Measurements from ENCODE around the gene COQ10A.
"Not testable (repeated sequence)": the region's sequence is repeated elsewhere in the genome, so short reads cannot be mapped to it uniquely, and the experiment has no call there.

The COQ10A gene

DNA sequence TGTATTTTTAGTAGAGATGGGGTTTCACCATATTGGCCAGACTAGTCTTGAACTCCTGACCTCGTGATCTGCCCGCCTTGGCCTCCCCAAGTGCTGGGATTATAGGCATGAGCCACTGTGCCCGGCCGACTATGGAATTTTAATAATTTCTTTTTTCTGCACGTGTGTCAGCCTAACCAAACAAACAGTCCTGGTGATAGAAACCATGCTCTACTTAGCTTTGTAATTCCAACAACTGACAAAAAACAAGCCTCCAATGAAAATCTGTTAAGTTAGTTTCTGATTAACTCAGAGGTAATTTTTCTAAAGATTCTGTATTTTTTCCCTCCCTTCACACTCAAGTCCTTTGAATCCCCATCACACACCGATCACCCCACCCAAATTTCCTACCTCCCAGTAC is 15.3 kb downstream of the COQ10A start:
- TF ChIP-seq, protein P1, sequence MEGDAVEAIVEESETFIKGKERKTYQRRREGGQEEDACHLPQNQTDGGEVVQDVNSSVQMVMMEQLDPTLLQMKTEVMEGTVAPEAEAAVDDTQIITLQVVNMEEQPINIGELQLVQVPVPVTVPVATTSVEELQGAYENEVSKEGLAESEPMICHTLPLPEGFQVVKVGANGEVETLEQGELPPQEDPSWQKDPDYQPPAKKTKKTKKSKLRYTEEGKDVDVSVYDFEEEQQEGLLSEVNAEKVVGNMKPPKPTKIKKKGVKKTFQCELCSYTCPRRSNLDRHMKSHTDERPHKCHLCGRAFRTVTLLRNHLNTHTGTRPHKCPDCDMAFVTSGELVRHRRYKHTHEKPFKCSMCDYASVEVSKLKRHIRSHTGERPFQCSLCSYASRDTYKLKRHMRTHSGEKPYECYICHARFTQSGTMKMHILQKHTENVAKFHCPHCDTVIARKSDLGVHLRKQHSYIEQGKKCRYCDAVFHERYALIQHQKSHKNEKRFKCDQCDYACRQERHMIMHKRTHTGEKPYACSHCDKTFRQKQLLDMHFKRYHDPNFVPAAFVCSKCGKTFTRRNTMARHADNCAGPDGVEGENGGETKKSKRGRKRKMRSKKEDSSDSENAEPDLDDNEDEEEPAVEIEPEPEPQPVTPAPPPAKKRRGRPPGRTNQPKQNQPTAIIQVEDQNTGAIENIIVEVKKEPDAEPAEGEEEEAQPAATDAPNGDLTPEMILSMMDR (IDR thresholded peaks at IDR 0.05; ENCODE audit: low read depth, low read length) = no peak
- H3K9me3 ChIP-seq = no peaks in the 10 kb centered on the region; the same call in 1 of the 2 replicates
- H3K36me3 ChIP-seq = peaks cover 96% of the 10 kb centered on the region
- H3K27me3 ChIP-seq = no peaks in the 10 kb centered on the region
- no peak overlapping the region for H3K4me3 ChIP-seq (ENCODE audit: low read depth, low read length)
- H3K4me1 ChIP-seq = no peaks in the 10 kb centered on the region
- no peak for DNase-seq

DNA sequence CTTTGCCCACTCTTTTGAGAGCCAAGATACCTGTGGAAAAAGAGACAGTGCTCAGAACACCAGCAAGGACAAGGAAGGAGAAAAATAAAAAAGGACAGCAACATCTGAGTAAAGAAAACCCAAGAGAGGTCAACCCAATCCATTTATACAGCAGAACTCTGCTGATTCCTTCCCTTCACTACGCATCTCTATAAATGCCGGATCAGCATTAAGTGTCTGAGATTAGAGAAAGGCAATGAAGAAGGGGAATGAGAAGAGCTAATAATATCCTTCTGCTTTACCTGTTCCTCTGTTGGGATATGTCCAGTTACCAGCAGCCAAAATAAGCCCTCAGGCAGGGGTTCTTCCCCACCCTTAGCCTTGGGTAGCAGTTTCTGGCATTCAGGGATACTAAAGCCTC is 15.8 kb downstream of the COQ10A start:
- Histone ChIP-seq H3K27me3 (no peaks in the 10 kb centered on the region), H3K4me1 (peaks cover 1% of the 10 kb centered on the region; the same call in 1 of the 2 replicates), H3K9me3 (no peaks in the 10 kb centered on the region; the same call in 1 of the 2 replicates), H3K4me3 (ENCODE audit: low read depth, low read length) (no peak overlapping the region), H3K36me3 (peaks cover 93% of the 10 kb centered on the region)
- TF ChIP-seq, protein P1 (IDR thresholded peaks at IDR 0.05; ENCODE audit: low read depth, low read length) = no peak
- DNase-seq = no peak

DNA sequence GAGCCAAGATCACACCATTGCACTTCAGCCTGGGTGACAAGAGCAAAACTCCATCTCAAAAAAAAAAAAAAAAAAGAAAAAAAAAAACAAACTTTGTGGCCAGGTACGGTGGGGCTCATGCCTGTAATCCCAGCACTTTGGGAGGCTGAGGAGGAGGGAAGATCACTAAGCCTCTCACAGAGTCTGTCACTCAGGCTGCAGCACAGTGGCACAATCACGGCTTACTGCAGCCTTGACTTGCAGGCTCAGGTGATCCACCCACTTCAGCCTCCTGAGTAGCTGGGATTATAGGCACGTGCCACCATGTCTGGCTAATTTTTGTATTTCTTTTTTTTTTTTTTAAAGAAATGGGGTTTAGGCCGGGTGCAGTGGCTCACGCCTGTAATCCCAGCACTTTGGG is 17.5 kb downstream of the COQ10A start:
- not testable (repeated sequence) for H3K4me3 ChIP-seq (ENCODE audit: low read depth, low read length); H3K9me3 ChIP-seq
- peaks cover 82% of the 10 kb centered on the region for H3K36me3 ChIP-seq

DNA sequence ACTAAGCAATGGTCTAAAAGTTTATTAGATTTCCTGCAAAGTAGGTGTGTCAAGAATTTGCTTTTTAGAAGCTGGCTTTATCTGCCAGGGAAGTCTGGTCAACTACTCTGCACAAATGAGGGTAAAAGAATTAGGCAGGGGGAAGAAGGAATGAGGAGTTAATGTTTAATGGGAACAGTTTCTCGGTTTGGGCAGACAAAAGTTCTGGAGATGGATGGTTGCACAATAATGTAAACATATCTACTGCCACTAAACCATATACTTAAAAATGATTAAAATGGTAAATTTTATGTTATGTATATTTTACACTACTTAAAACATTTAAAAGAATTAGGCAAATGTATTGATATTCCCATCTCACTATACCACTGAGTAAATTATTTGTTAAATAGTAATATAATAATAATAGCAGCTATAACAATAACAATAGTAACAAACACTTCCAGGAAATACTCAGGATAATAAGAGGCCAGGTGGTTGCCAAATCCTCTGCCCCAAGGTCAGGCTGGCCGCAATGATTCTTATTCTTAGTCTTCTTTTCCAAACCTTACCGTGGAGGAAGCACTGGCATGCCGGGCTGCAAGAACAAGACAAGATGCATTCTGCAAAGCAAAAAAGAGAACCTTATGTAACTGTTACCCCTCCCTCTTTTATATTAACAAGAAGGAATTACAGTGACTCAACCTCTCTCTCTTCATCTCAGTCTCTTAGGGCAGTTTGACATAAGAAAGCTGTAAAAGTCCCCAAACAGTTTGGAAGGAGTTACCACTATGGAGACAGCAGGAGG is 19.5 kb downstream of the COQ10A start:
- no peaks in the 10 kb centered on the region; the same call in 1 of the 2 replicates for H3K9me3 ChIP-seq
- H3K27me3 ChIP-seq = no peaks in the 10 kb centered on the region
- H3K4me3 ChIP-seq (ENCODE audit: low read depth, low read length) = no peak overlapping the region
- H3K4me1 ChIP-seq = peaks cover 11% of the 10 kb centered on the region
- TF ChIP-seq, protein P1 (IDR thresholded peaks at IDR 0.05; ENCODE audit: low read depth, low read length) = no peak
- H3K36me3 ChIP-seq = peaks cover 81% of the 10 kb centered on the region
- DNase-seq = no peak

More for the DNA sequence above, 17.5 kb downstream of the COQ10A start:
- H3K4me1 ChIP-seq, H3K27me3 ChIP-seq, DNase-seq: not testable (repeated sequence)

DNA sequence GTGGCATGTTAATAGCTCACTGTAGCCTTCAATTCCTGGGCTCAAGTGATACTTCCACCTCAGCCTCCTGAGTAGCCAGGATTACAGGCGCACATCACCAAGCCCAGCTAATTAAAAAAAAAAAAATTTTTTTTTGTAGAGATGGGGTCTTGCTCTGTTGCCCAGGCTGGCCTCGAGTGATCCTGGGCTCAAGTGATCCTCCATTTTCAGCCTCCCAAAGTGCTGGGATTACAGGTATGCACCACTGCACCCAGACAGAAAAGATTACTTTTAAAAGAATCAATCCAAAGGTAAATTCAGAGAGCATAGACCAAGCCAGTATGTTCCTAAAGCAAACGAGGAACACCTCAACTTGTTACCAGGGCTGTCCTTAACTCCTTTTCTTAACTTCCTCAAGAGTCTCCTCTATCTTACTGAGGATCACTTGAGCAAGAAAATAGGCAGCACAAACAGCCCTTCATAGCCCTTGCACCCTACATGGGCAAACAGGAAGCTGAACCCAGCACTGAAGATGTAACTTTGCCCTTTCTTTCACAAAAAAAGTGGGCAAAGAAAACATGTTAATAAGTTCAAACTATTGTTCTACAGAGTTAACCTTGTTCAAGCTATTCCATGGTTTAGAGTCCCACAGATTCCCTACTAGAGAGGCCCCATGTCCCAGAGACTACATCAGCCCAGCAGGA is 22.1 kb downstream of the COQ10A start:
- Histone ChIP-seq H3K4me3 (ENCODE audit: low read depth, low read length) (no peak overlapping the region), H3K9me3 (no peaks in the 10 kb centered on the region), H3K4me1 (peaks cover 19% of the 10 kb centered on the region), H3K36me3 (peaks cover 72% of the 10 kb centered on the region), H3K27me3 (no peaks in the 10 kb centered on the region)
- no peak for DNase-seq
- TF ChIP-seq, protein P1 (IDR thresholded peaks at IDR 0.05; ENCODE audit: low read depth, low read length) = no peak

DNA sequence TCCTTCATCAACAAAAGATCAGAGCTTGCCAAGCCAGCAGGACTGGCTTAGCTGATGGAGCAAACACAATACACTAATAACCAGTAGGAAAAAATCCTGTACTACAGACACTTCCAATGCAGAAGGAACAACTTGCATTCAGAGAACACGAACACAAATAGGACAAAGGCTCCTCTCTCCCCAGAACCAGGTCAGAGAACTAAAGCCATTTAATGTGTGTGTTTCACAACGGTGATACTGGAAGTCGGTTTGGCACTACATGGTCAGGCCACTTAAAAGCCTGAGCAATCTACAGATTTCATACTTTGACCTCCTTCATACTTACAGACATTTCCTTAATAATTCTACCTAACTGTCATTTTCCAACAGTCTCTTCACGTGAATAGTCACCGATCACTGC is 27.1 kb downstream of the COQ10A start:
- TF ChIP-seq, protein P1 (IDR thresholded peaks at IDR 0.05; ENCODE audit: low read depth, low read length) = no peak
- Histone ChIP-seq H3K27me3 (no peaks in the 10 kb centered on the region), H3K9me3 (no peaks in the 10 kb centered on the region), H3K4me1 (peaks cover 20% of the 10 kb centered on the region), H3K36me3 (peaks cover 78% of the 10 kb centered on the region), H3K4me3 (ENCODE audit: low read depth, low read length) (no peak overlapping the region)
- DNase-seq = no peak
